Activated naive CD8-positive, alpha-beta T cell treated with anti-CD3 and anti-CD28 coated beads for 36 hours (primary cell): Measurements from ENCODE around the gene ISG20L2. TPM values are rescaled to one million over a fixed set of nuclear protein-coding genes. Genes with fewer than 3 reads are reported as not detected.
A peak's percentile ranks its signal among the peaks of the same experiment; 100 is the strongest.

Experiments used
- DNase-seq: peaks from one replicate; pipeline ENCODE4 v3.0.0; 2021
- H3K27ac Mint-ChIP-seq: one replicate; pipeline ENCODE4 v1.8.0; 2022; ENCODE audit warnings: mild to moderate bottlenecking, moderate library complexity, mixed read lengths
- H3K27me3 Mint-ChIP-seq: one replicate; pipeline ENCODE4 v1.8.0; 2022; ENCODE audit warnings: mild to moderate bottlenecking, mixed read lengths
- H3K36me3 Mint-ChIP-seq: one replicate; pipeline ENCODE4 v1.8.0; 2021; ENCODE audit warnings: mild to moderate bottlenecking, mixed read lengths
- H3K4me1 Mint-ChIP-seq: one replicate; pipeline ENCODE4 v1.8.0; 2021; ENCODE audit warnings: mixed read lengths
- H3K4me3 Mint-ChIP-seq: one replicate; pipeline ENCODE4 v1.8.0; 2022; ENCODE audit warnings: mild to moderate bottlenecking, moderate library complexity, mixed read lengths
- H3K9me3 Mint-ChIP-seq: one replicate; pipeline ENCODE4 v1.8.0; 2022; ENCODE audit warnings: mixed read lengths
- total RNA-seq, 2 experiments: library from RNA; stranded (reverse); gene quantifications; one replicate each; pipeline ENCODE4 v1.2.3, GENCODE V29; 2021

Gene ISG20L2
- total RNA-seq, 2 experiments from 2014 or later: 74.9 to 77.4 TPM

DNA sequence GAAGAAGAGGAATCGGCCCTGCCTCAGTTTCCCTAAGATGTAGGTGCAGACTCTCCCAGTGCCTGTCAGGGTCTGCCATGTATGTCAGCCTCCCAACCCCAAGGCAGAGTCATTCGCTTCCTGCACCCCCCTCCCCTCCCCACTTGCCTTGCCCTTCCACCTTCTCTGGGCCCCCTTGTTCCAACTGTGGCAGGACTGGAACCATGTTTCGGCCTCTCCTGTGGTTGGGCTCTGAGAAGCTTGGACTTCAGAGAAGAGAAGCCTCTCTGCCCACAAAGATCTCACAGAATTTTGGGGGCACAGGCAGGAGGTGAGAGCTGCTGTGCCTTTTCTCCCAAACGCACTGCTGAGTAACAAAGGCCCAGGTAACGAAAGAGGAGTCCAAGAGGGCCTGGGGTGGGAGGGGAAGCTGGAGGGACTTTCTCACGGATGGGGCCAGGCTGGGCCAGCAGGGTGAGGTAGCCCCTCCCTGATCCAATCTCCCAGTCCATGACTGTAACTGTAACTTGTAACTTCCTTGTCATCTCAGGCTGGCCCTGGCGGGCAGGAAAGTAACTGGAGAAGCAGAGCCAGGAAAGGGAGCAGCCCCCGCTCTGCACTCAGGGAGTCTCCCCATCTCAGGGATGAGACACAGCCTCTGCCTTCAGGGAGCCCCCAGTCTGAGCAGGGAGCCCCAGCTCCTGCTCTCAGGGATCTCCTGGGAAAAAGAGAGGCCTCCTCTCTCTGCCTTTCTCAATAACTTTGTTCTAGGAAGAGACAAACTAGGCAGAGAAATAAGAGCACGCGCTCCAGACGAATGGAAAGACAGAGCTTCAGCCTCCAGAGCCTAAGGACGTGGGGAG is 34.5 kb downstream of the ISG20L2 start:
- H3K4me1 Mint-ChIP-seq: peaks cover 25% of the 10 kb centered on the region

DNA sequence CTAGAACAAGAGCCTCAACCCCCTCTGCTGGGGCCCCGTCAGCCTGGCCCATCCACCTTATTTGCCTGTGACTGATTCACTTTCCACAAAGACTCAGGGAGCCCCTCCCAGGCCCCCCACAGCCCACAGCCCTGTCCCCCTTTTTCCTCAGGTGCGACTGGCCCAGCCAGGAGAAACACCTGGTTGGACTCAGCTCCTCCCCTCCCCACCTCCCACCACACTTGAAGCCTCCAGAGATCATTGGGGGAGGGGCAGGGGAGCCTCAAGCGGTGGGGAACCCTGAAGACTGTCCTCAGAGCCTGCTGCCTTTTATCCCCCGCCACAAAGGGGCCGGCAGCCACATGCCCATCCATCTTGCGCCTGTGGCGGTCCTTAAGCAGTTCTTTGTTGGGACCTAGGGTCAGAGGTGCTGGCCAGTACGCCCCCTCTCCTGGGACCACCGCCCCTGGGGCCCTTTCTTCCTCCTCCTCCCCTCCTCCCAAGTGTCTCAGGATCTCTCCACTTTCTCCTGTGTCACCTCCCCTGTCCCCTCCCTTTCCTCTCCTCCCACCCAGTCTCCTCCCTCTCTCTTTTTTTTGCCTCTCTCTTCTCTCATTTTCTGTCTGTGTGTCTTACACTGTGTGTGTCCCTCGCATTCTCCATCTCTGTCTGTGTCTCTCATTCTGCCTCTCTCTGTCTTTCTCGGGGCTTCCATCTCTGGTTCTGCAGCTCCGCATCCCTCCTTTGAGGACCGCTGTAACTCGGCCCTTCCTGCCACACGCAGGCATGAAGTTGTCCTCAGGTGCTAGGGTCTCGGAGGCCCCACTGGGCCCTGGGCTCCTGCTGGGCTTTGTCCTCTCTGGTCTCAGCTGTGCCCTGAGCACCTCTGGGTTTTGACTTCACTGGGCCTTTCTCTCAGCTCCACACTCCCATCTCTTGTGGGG is 35.4 kb downstream of the ISG20L2 start:
- no peaks in the 10 kb centered on the region for H3K36me3 Mint-ChIP-seq
- DNase-seq: no peak
- H3K27ac Mint-ChIP-seq: no peak overlapping the region
- H3K27me3 Mint-ChIP-seq: peaks cover 81% of the 10 kb centered on the region
- H3K4me1 Mint-ChIP-seq: peaks cover 27% of the 10 kb centered on the region
- no peaks in the 10 kb centered on the region for H3K9me3 Mint-ChIP-seq
- no peak overlapping the region for H3K4me3 Mint-ChIP-seq

More for the DNA sequence above, 34.5 kb downstream of the ISG20L2 start:
- Mint-ChIP-seq H3K27ac (no peak overlapping the region), H3K27me3 (peaks cover 78% of the 10 kb centered on the region), H3K36me3 (no peaks in the 10 kb centered on the region), H3K4me3 (no peak overlapping the region), H3K9me3 (no peaks in the 10 kb centered on the region)
- no peak for DNase-seq

DNA sequence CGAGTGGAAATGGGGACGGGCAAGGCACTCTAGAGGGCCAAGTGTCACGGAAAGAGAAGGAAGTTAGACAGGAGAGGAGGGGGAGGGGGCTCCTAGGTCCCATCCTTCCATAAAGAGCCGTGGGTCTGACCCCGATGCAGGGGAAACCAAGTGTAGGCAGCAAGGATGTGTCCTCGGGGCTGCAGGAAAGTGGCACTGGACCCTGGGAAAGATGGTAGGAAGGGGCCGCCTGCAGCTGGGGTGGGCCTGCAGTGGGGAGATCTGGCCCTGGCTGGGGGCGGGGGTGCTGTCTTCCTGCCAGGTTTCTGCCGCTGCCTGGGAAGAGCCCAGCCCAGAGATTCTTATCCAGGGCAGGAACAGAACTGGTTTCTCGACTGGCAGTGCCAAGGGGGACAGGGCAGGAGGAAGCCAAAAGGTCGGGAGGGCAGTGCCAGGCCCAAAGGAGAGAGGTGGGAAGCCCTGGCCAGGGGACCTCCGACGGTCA is 36.1 kb downstream of the ISG20L2 start:
- no peak overlapping the region for H3K27ac Mint-ChIP-seq
- peaks cover 27% of the 10 kb centered on the region for H3K4me1 Mint-ChIP-seq
- no peak overlapping the region for H3K4me3 Mint-ChIP-seq
- H3K36me3 Mint-ChIP-seq: no peaks in the 10 kb centered on the region
- no peak for DNase-seq
- no peaks in the 10 kb centered on the region for H3K9me3 Mint-ChIP-seq
- H3K27me3 Mint-ChIP-seq: peaks cover 79% of the 10 kb centered on the region

DNA sequence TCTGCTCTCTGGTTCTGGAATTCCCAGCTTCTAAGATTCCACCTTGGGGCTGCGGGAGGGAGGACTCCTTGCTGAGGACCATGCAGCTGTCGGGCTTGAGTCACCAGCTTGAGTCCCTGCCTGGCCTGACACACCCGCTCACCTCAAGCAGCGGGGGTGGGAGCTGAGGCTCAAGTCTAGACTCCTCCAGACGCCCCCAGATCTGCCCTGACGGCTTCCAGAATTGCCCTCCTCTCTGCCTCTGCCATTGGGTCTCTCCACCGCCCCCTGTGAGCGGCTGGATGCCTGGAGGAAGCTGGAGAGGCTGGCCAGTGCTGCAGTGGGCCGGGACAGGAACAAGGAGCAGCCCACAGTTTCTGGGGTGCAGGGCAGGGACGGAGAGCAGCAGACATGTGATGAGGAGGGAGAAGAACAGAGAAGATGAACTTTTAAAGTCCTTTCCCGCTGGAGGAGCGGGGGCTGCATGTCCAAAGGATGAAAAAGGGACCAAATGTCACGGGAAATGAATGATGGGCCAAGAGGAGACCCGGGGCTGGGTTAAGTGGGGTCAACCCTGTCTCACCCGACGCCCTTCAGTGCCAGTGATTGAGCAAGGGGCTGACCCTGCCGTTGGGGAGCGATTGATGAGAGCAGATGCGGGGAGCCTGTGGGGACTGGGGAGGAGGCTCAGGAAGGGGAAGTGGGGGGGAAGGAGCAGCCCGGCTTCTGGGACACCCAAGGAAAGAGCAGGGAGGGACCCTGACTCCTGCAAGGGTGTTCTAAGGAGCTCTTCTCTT is 36.7 kb downstream of the ISG20L2 start:
- H3K4me1 Mint-ChIP-seq: peaks cover 27% of the 10 kb centered on the region
- no peak overlapping the region for H3K27ac Mint-ChIP-seq
- peaks cover 73% of the 10 kb centered on the region for H3K27me3 Mint-ChIP-seq
- no peak for DNase-seq
- H3K36me3 Mint-ChIP-seq: no peaks in the 10 kb centered on the region
- H3K4me3 Mint-ChIP-seq: no peak overlapping the region
- H3K9me3 Mint-ChIP-seq: no peaks in the 10 kb centered on the region

DNA sequence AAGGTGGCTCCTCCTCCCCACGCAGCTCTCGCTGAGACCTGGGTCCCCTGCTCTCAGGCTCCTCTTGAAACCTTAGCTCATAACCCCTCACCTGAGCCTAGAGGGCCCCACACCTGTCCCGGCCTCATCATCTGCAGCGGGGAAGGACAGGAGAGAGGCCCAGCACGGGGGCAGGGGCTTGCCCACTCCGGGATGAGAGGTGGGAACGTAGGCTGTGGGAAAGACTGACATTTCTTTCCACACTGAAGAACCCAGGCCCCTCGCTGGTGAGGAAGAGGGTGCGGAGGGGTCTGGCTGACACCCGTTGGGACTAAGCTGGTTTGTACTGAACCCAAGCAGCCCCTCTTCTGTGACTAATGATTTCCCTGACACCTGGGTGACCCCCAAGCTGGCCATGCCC is 37.4 kb downstream of the ISG20L2 start:
- H3K4me3 Mint-ChIP-seq: no peak overlapping the region
- peaks cover 27% of the 10 kb centered on the region for H3K4me1 Mint-ChIP-seq
- H3K9me3 Mint-ChIP-seq: no peaks in the 10 kb centered on the region
- no peak overlapping the region for H3K27ac Mint-ChIP-seq
- H3K27me3 Mint-ChIP-seq: peaks cover 67% of the 10 kb centered on the region
- DNase-seq: no peak
- H3K36me3 Mint-ChIP-seq: no peaks in the 10 kb centered on the region

DNA sequence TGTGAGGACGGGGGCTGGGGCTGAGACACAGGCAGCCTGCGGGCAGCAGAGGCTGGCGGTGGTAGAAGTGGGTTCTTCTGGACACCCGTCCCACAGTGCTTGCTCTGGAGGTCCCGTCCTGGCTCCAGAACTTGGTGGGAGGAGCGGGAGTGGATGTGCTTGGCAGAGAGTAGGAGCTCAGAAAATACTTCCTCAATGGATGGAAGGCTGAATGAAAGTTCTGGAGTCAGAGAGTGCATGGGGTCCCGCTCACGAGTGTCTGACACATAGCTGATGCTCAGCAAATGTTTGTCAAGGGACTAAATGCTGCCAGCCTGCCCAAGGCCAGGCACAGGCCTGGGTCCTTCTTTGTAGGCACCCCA is 37.9 kb downstream of the ISG20L2 start:
- no peak overlapping the region for H3K4me3 Mint-ChIP-seq
- H3K27ac Mint-ChIP-seq: no peak overlapping the region
- H3K27me3 Mint-ChIP-seq: peaks cover 66% of the 10 kb centered on the region
- H3K36me3 Mint-ChIP-seq: no peaks in the 10 kb centered on the region
- no peaks in the 10 kb centered on the region for H3K9me3 Mint-ChIP-seq
- DNase-seq: no peak
- H3K4me1 Mint-ChIP-seq: peaks cover 27% of the 10 kb centered on the region

DNA sequence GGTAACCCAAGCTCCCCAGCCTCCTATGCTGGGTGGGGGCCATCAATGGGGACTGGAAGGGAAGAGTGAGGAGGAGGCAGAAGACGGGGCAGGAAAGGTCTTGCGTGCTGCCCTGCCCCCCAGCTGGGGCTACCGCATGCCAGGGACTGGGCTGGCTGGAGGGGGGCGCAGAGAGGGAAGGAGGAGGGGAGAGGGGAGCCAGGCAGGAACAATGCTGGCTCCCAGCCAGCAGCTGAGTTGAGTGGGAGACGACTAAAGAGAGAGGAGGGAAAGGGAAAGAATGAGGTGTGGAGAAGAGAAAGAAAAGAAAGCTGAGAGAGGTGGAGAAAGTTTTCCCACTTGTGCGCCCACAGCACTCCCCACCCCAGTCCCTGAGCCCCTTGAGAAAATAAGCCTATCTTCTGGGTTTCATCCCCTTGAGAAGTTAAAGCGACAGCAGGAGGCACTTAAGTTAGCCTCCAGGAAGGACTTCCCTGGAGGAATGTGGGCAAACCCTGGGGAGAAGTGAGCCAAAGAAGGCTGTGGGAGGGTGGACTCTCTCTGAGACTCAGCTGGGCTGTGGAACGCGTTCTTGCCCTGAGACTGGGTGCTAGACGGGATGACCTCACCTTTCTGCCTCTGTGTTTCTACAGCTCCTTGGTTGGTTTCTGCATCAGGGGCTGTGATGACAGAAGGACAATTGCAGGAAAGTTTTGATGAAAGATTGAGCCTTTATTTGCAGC is 38.5 kb downstream of the ISG20L2 start:
- H3K4me3 Mint-ChIP-seq: no peak overlapping the region
- H3K9me3 Mint-ChIP-seq: no peaks in the 10 kb centered on the region
- no peak overlapping the region for H3K27ac Mint-ChIP-seq
- no peak for DNase-seq
- peaks cover 68% of the 10 kb centered on the region for H3K27me3 Mint-ChIP-seq
- no peaks in the 10 kb centered on the region for H3K36me3 Mint-ChIP-seq
- H3K4me1 Mint-ChIP-seq: peaks cover 27% of the 10 kb centered on the region

DNA sequence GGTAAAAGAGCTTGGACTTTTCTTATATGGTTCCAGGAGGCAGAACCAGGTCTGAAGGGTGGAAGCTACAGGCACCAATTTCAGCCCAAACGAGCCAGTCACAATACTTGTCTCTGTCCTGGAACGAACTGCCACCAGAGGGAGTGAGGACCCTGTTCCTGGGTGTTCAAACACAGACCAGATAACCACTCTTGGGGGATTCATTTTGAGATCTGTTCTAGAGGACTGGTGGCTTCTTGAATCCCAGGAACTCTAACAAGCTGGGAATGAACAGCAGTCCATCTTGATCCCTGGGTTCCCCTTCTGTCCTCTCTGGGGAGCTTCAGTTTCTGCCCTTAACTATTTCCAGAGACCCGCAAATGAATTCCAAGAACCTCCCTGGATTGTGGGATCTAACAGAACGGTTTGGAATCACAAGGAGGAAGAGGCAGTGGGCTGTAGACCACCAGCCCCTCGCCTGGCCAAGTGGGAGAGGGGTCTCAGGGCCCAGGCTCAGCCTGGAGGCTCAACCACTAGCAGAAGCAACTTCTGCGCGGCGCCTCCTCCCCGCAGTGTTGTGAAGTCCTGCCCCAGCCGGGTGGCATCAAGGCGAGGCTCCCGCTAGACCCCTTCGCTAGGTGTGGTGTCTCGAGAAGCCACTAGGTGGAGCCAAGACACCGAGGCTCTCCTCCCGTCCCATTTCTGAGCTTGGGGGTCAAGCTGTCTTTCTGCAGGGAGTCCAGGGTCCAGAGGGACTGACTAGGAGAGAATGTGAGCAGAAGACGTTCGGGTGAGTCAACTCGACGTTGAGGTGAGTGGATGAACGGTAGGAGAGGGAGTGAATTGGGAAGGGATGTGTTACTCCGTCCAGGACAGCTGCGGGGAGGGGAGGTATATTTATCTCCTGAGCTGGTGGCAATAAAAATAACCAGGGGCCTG is 39.3 kb downstream of the ISG20L2 start:
- no peaks in the 10 kb centered on the region for H3K9me3 Mint-ChIP-seq
- H3K36me3 Mint-ChIP-seq: no peaks in the 10 kb centered on the region
- H3K27ac Mint-ChIP-seq: peak overlapping the region; percentile 69
- H3K4me3 Mint-ChIP-seq: no peak overlapping the region
- DNase-seq: peak; percentile 77
- peaks cover 31% of the 10 kb centered on the region for H3K4me1 Mint-ChIP-seq
- peaks cover 66% of the 10 kb centered on the region for H3K27me3 Mint-ChIP-seq

DNA sequence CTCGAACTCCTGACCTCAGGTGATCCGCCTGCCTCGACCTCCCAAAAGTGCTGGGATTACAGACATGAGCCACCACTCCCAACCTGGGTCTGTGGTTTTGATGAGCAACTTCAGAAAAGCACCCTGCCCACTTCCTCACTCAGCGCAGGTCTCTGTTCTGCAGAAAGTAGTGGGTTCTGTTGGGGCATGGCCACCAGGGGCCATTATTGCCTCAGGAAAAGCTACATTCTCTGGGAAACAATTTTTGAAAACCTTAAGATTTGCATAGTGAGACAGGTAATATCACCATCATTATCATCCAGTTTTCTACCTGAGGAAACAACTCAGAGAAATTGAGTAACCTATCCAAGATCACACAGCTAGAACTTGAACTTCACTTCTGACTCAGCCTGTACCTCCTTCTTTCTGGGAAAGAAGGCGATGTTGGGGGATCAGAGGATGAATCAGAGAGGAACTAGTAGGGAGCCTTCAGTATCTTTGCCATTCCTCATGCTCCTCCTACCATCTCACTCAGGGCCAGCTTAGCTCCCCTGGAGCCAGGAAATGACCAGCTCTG is 44.3 kb downstream of the ISG20L2 start:
- H3K36me3 Mint-ChIP-seq: no peaks in the 10 kb centered on the region
- no peak overlapping the region for H3K27ac Mint-ChIP-seq
- H3K4me1 Mint-ChIP-seq: peaks cover 19% of the 10 kb centered on the region
- H3K4me3 Mint-ChIP-seq: no peak overlapping the region
- H3K27me3 Mint-ChIP-seq: peaks cover 41% of the 10 kb centered on the region
- no peaks in the 10 kb centered on the region for H3K9me3 Mint-ChIP-seq
- DNase-seq: no peak

DNA sequence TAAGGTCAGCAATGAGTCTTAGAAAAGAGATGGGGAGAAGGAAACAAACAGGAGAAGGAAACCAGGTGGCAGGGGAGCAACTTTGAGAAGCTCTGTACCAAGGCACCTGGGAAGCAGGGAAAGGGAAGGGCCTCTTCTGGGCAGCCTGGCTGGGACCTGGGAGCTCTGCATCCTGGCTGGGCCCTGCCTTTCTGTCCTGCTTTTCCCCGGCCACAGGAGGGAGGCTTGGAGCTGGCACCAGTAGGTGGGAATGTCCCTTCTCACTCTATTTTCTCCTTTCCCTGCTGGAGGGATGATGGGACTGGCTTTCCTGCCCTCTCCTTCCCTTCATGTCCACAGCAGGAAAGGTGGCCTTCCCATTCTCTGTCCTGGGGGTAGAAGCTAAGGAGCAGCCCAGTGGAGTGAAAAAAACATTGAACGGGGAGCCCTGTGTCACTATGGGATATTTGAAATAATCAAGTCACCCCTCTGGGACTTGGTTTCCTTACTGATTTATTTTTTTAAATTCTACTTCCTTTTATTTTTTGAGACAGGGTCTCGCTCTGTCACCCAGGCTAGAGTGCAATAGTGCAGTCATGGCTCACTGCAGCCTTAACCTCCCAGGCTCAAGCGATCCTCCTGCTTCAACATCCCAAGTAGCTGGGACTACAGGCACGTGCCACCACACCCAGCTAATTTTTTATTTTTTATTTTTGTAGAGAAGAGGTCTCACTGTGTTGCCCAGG is 46.2 kb downstream of the ISG20L2 start:
- H3K27me3 Mint-ChIP-seq: peaks cover 45% of the 10 kb centered on the region
- DNase-seq: no peak

DNA sequence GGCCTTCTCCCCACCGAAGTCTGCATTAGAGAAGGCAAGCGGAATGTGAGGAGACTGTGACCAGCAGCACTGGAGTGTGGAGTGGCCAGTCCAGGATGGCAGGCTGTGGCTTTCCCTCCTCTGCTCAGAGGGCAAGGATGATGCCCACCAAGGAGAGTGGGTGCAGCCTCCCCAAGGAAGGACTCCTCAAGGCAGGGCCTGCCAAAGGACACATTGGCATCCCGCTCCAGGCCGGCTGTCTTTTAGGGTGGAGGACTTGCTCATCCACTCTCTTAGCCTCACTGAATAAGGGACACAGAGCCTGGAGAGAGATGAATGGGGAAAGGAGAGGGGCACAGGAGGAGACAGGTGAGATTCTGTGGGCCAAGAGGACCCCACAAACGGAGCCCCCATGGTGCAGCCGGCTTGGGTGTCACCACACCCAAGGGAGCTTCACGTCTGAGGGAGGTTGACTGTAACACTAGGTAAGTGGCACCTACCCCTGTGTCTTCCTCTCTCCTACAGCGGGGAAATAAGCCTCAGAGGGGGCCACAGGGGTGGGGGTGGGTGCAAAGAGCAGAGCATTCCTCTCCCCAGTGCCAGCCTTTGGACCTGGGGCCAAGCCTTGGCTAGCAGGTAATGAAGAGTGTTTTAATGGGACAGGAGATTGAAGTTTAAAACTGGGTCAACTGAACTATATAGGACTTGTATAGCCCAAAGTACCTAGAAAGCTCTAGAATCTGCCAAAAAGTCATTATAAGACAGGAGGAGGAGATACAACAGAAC is 47.2 kb downstream of the ISG20L2 start:
- H3K36me3 Mint-ChIP-seq: no peaks in the 10 kb centered on the region
- no peak overlapping the region for H3K4me3 Mint-ChIP-seq
- no peak overlapping the region for H3K27ac Mint-ChIP-seq
- H3K4me1 Mint-ChIP-seq: peaks cover 26% of the 10 kb centered on the region
- no peaks in the 10 kb centered on the region for H3K9me3 Mint-ChIP-seq
- no peak for DNase-seq
- peaks cover 51% of the 10 kb centered on the region for H3K27me3 Mint-ChIP-seq

More for the DNA sequence above, 46.2 kb downstream of the ISG20L2 start:
- Mint-ChIP-seq H3K4me3 (no peak overlapping the region), H3K36me3 (no peaks in the 10 kb centered on the region), H3K9me3 (no peaks in the 10 kb centered on the region), H3K4me1 (peaks cover 26% of the 10 kb centered on the region), H3K27ac (no peak overlapping the region)

DNA sequence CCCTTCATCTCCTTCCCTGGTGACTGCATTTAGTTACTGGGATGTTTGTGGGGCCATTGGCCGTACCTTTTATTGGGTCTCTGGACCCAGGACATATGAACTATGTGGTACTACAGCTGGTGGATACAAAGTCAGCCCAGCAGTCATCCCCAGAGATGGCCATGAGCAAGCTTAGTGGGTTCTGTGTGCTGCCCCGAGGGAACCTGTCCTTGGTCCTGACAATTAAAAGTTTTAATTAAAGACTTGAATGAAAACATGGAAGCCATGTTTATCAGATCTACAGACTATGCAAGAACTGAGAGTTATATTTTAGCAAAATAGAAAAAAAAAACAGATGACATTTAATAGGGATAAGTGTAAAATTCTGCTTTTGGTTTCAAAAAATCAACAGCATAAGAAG is 48.5 kb downstream of the ISG20L2 start:
- Mint-ChIP-seq H3K4me3 (no peak overlapping the region), H3K27me3 (peaks cover 62% of the 10 kb centered on the region), H3K4me1 (peaks cover 26% of the 10 kb centered on the region), H3K27ac (no peak overlapping the region), H3K9me3 (no peaks in the 10 kb centered on the region), H3K36me3 (no peaks in the 10 kb centered on the region)
- DNase-seq: no peak
